Spleen (tissue), 7 donors: ENCODE results near the gene GRID2IP.

ENCODE experiments used
- CTCF ChIP-seq, 11 experiments: fragments of 200-600 bp in 7 of 11; fragments of 450-650 bp in 4 of 11; sonication (generic) in 4 of 11; IDR thresholded peaks in 8 of 11; conservative IDR thresholded peaks in 3 of 11; 1 replicate in 7 of 11; 2 replicates in 4 of 11; pipeline versions ENCODE4 v1.4.0 to v1.8.0; 2016 to 2021; ENCODE audit warnings: antibody characterized with exemption in 11 of 11, inconsistent platforms in 4 of 11, mild to moderate bottlenecking in 1 of 11
- POLR2A ChIP-seq, 3 donors: fragments of 450-650 bp; IDR thresholded peaks; one replicate each; pipeline ENCODE4 v1.5.1; 2017; ENCODE audit warnings: antibody characterized with exemption in 3 of 3, mild to moderate bottlenecking in 1 of 3
- POLR2AphosphoS5 ChIP-seq, 3 donors: sonication (generic); formaldehyde crosslinking; IDR thresholded peaks; one replicate each; pipeline ENCODE4 v1.5.1; 2017; ENCODE audit warnings: antibody characterized with exemption in 3 of 3
- donor health status: DM: no; HTN: no; CAD: no; lungs with moderate emphysema.
- donor health status: DM: no; HTN: no; CAD: no.
- donor health status: DM: no; HTN: no; CAD: no.

GRCh38 chr7:6563936-6564770 is 12.9 kb upstream of the GRID2IP start:
- TF ChIP-seq POLR2A (IDR thresholded peaks at IDR 0.05) (no peak), CTCF (IDR thresholded peaks at IDR 0.05 in 8 of 11, conservative IDR thresholded peaks at IDR 0.05 in 3 of 11) (no peak), POLR2AphosphoS5 (IDR thresholded peaks at IDR 0.05) (no peak)
